CD4-positive, alpha-beta T cell treated with Interleukin-4 for 4 hours (primary cell): Measurements from ENCODE around the gene CSNK1G1.
A peak's percentile ranks its signal among the peaks of the same experiment; 100 is the strongest.

Source experiments
- DNase-seq: peaks from one replicate; pipeline ENCODE4 v3.0.0-alpha.2; 2020

CSNK1G1 gene

GRCh38 chr15:64185146-64185911 is 170.6 kb downstream of the CSNK1G1 start:
- no peak for DNase-seq

- no peak for DNase-seq
These were observed 173.1 kb downstream of the CSNK1G1 start for GRCh38 chr15:64182859-64183370.

- DNase-seq, result no peak
These were observed 175.6 kb downstream of the CSNK1G1 start for GRCh38 chr15:64180235-64180824.

GRCh38 chr15:64166102-64166890 is 189.7 kb downstream of the CSNK1G1 start:
- no peak for DNase-seq

GRCh38 chr15:64164436-64164835 is 191.5 kb downstream of the CSNK1G1 start:
- DNase-seq, result no peak

- DNase-seq, result no peak
These were observed 192.2 kb downstream of the CSNK1G1 start for GRCh38 chr15:64163659-64164362.

- peak; percentile 98 for DNase-seq
These were observed 192.9 kb downstream of the CSNK1G1 start, which contains the start of gene PPIB for GRCh38 chr15:64162869-64163658. PPIB (minus strand) TSS chr15:64163022; CDS start chr15:64162986, 36 bp downstream.

- DNase-seq, result no peak
These were observed 193.5 kb downstream of the CSNK1G1 start for GRCh38 chr15:64162478-64162868.

GRCh38 chr15:64161688-64162477 is 194.1 kb downstream of the CSNK1G1 start:
- DNase-seq, result no peak

GRCh38 chr15:64158363-64159134 is 197.4 kb downstream of the CSNK1G1 start:
- DNase-seq, result no peak

GRCh38 chr15:64157599-64158125 is 198.3 kb downstream of the CSNK1G1 start:
- DNase-seq, result no peak

- no peak for DNase-seq
These were observed 199.2 kb downstream of the CSNK1G1 start for GRCh38 chr15:64156652-64157331.

- no peak for DNase-seq
These were observed 199.9 kb downstream of the CSNK1G1 start for GRCh38 chr15:64155802-64156651.

GRCh38 chr15:64153480-64154367 is 202.2 kb downstream of the CSNK1G1 start:
- peak; percentile 86 for DNase-seq

GRCh38 chr15:64152507-64153387 is 203.2 kb downstream of the CSNK1G1 start:
- no peak for DNase-seq
